ENCODE results near the gene RSPH10B.
A peak's percentile ranks its signal among the peaks of the same experiment; 100 is the strongest.

DNA sequence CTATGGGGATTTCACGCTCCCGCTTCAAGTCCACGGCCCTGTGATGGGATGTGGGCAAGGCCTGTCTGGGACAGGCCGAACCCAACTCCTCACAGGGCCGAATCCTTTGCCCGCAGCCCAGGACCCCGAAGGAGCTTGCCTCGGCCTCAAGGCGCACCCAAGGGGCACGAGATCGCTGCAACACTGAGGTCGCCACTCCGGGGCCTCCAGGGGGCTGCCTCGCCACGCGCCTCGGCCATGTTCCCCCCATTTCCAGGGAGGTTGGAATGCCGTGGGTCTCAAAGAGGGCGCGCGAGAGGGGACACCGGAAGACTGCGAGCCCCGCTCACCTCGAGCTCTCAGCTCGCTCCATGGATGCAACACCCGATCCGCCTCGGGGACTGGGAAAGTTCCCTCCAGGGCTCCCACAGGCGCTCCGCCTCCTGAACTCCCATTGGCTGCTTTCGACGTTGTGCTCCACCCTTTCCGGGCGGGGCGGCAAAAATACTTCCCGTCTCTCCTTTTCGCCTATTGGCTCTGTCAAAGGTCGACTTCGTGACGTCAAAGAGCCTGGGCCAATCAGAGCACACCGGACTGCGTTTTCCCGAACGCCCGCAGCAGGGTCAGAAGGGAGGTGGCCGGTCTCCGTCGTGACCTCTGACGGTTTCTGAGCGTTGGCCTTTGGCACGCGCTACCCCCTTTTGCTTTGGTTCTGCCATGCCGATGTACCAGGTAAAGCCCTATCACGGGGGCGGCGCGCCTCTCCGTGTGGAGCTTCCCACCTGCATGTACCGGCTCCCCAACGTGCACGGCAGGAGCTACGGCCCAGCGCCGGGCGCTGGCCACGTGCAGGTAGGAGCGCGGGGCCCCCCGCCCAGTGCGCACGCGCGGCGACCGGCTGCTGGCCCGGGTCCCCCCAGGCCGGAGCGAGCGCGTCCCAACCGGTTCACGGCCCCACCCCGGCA lies 38.5 kb upstream of the RSPH10B start, which contains the start of the genes AIMP2 and PMS2:
- TF ChIP-seq, protein P1, sequence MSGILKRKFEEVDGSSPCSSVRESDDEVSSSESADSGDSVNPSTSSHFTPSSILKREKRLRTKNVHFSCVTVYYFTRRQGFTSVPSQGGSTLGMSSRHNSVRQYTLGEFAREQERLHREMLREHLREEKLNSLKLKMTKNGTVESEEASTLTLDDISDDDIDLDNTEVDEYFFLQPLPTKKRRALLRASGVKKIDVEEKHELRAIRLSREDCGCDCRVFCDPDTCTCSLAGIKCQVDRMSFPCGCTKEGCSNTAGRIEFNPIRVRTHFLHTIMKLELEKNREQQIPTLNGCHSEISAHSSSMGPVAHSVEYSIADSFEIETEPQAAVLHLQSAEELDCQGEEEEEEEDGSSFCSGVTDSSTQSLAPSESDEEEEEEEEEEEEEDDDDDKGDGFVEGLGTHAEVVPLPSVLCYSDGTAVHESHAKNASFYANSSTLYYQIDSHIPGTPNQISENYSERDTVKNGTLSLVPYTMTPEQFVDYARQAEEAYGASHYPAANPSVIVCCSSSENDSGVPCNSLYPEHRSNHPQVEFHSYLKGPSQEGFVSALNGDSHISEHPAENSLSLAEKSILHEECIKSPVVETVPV (CRISPR knock-in tag; IDR thresholded peaks at IDR 0.05) = no peak
- TF ChIP-seq SNAI2 (CRISPR knock-in tag; IDR thresholded peaks at IDR 0.05) = peak; percentile 61; the same call in 1 of the 2 replicates
- TF ChIP-seq, protein P2, sequence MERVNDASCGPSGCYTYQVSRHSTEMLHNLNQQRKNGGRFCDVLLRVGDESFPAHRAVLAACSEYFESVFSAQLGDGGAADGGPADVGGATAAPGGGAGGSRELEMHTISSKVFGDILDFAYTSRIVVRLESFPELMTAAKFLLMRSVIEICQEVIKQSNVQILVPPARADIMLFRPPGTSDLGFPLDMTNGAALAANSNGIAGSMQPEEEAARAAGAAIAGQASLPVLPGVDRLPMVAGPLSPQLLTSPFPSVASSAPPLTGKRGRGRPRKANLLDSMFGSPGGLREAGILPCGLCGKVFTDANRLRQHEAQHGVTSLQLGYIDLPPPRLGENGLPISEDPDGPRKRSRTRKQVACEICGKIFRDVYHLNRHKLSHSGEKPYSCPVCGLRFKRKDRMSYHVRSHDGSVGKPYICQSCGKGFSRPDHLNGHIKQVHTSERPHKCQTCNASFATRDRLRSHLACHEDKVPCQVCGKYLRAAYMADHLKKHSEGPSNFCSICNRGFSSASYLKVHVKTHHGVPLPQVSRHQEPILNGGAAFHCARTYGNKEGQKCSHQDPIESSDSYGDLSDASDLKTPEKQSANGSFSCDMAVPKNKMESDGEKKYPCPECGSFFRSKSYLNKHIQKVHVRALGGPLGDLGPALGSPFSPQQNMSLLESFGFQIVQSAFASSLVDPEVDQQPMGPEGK (CRISPR knock-in tag; IDR thresholded peaks at IDR 0.05; ENCODE audit: borderline replicate concordance) = peak; percentile 32; the same call in 1 of the 2 replicates
